ENCODE data around the gene IRS2. TPM values are rescaled to one million over a fixed set of nuclear protein-coding genes. Genes with fewer than 3 reads are reported as not detected.

Gene IRS2
- total RNA-seq, 1 donor from 2014 or later, result 2.6 TPM

GRCh38 chr13:109761695-109762094 is 24.7 kb downstream of the IRS2 start:
- no peaks in the 10 kb centered on the region for H3K27me3 ChIP-seq (ENCODE audit: control insufficient read depth in 3 of 3, insufficient read depth in 3 of 3, low read length in 3 of 3)
- peaks cover 9 to 30% (median 21%) of the 10 kb centered on the region in 3 donors for H3K4me1 ChIP-seq (ENCODE audit: control insufficient read depth in 3 of 3, insufficient read depth in 3 of 3, low read length in 3 of 3)
- no peaks in the 10 kb centered on the region for H3K9me3 ChIP-seq (ENCODE audit: control insufficient read depth in 3 of 3, low read length in 3 of 3)
- H3K27ac ChIP-seq (ENCODE audit: low read depth, low read length), result no peak overlapping the region
- no peak overlapping the region for H3K9ac ChIP-seq (ENCODE audit: low read depth in 1 of 3, low read length in 3 of 3)
- peaks cover 0 to 2% (median 0%) of the 10 kb centered on the region in 3 donors for H3K36me3 ChIP-seq (ENCODE audit: control insufficient read depth in 3 of 3, insufficient read depth in 3 of 3, low read length in 3 of 3)
- no peak overlapping the region for H3K4me3 ChIP-seq (ENCODE audit: low read length in 3 of 3)

DNA sequence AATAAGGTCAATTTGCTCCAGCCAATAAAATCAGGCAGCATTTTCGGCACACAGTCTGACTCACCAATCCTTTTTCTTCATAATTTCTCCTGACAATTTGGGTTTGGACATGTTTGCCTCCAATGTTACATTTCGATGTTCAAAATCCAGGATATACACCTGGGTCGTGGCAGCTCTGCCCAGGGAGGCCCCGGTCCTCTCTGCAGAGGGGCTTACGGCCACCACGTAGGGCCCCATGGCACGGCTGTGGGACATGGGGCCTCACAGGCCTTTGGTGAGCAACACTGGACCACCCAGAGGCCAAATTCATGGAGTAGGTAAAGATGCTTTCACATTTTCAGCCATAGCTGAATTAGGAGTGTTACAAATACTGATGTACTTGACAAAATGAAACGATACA is 25.4 kb downstream of the IRS2 start:
- no peak overlapping the region for H3K9ac ChIP-seq (ENCODE audit: low read depth in 1 of 3, low read length in 3 of 3)
- peaks cover 10 to 32% (median 23%) of the 10 kb centered on the region in 3 donors for H3K4me1 ChIP-seq (ENCODE audit: control insufficient read depth in 3 of 3, insufficient read depth in 3 of 3, low read length in 3 of 3)
- H3K27ac ChIP-seq (ENCODE audit: low read depth, low read length), result no peak overlapping the region
- no peaks in the 10 kb centered on the region for H3K9me3 ChIP-seq (ENCODE audit: control insufficient read depth in 3 of 3, low read length in 3 of 3)
- no peaks in the 10 kb centered on the region for H3K27me3 ChIP-seq (ENCODE audit: control insufficient read depth in 3 of 3, insufficient read depth in 3 of 3, low read length in 3 of 3)
- H3K36me3 ChIP-seq (ENCODE audit: control insufficient read depth in 3 of 3, insufficient read depth in 3 of 3, low read length in 3 of 3), result peaks cover 0 to 3% (median under 1%) of the 10 kb centered on the region in 3 donors
- H3K4me3 ChIP-seq (ENCODE audit: low read length in 3 of 3), result no peak overlapping the region

DNA sequence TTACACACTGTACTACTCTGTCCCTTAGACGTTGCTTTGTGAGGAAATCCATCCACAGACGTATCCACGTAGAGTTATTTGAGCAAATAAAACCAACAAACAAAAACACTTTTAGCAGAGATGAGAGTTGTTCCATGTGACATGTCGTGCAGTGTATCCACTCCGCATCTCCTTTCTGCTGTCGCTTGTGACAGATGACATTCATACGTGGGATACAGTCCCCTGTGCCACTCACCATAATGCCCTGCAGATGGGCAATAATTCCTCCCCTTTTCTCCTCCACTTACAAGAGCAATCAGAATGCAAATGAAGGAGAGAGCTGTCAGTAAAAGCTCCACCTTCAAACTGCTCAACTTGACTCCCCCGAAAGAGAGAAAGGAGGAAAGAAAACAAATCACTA is 26.0 kb downstream of the IRS2 start:
- peaks cover 10 to 30% (median 26%) of the 10 kb centered on the region in 3 donors for H3K4me1 ChIP-seq (ENCODE audit: control insufficient read depth in 3 of 3, insufficient read depth in 3 of 3, low read length in 3 of 3)
- H3K27ac ChIP-seq (ENCODE audit: low read depth, low read length), result no peak overlapping the region
- peaks cover 4 to 8% (median 6%) of the 10 kb centered on the region in 3 donors for H3K36me3 ChIP-seq (ENCODE audit: control insufficient read depth in 3 of 3, insufficient read depth in 3 of 3, low read length in 3 of 3)
- no peak overlapping the region for H3K9ac ChIP-seq (ENCODE audit: low read depth in 1 of 3, low read length in 3 of 3)
- no peaks in the 10 kb centered on the region for H3K9me3 ChIP-seq (ENCODE audit: control insufficient read depth in 3 of 3, low read length in 3 of 3)
- H3K27me3 ChIP-seq (ENCODE audit: control insufficient read depth in 3 of 3, insufficient read depth in 3 of 3, low read length in 3 of 3), result no peaks in the 10 kb centered on the region
- no peak overlapping the region for H3K4me3 ChIP-seq (ENCODE audit: low read length in 3 of 3)

GRCh38 chr13:109759609-109760008 is 26.8 kb downstream of the IRS2 start:
- H3K9ac ChIP-seq (ENCODE audit: low read depth in 1 of 3, low read length in 3 of 3), result no peak overlapping the region
- H3K4me3 ChIP-seq (ENCODE audit: low read length in 3 of 3), result no peak overlapping the region
- no peaks in the 10 kb centered on the region for H3K9me3 ChIP-seq (ENCODE audit: control insufficient read depth in 3 of 3, low read length in 3 of 3)
- H3K27me3 ChIP-seq (ENCODE audit: control insufficient read depth in 3 of 3, insufficient read depth in 3 of 3, low read length in 3 of 3), result no peaks in the 10 kb centered on the region
- H3K36me3 ChIP-seq (ENCODE audit: control insufficient read depth in 3 of 3, insufficient read depth in 3 of 3, low read length in 3 of 3), result peaks cover 4 to 11% (median 9%) of the 10 kb centered on the region in 3 donors
- peaks cover 6 to 22% (median 18%) of the 10 kb centered on the region in 3 donors for H3K4me1 ChIP-seq (ENCODE audit: control insufficient read depth in 3 of 3, insufficient read depth in 3 of 3, low read length in 3 of 3)
- no peak overlapping the region for H3K27ac ChIP-seq (ENCODE audit: low read depth, low read length)

DNA sequence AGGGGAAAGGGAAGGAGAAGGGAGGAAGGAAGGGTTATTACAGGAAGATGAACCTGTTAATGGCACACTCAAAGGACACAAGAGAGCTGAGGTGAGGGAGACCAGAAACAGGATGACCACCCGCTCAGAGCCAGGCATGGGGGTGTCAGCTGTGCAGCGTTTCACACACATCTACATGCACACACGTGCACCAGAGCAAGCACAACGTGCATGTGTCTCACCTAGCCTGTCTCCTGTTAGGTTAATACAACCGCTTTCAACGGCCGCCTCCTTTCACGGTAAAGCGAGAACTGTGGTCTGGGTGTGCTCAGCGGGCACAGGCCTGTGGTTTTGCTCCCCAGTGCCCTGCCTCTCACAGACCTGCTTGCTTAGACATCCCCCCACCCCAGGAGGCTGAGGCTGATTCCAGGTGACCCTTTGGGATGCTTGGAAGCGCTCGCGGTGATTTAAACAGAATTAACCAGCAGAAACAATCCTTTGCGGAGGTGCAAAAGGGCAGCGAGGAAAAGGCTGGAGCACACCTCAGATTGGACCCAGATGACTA is 27.4 kb downstream of the IRS2 start:
- H3K36me3 ChIP-seq (ENCODE audit: control insufficient read depth in 3 of 3, insufficient read depth in 3 of 3, low read length in 3 of 3), result peaks cover 4 to 11% (median 9%) of the 10 kb centered on the region in 3 donors
- peaks cover 6 to 22% (median 15%) of the 10 kb centered on the region in 3 donors for H3K4me1 ChIP-seq (ENCODE audit: control insufficient read depth in 3 of 3, insufficient read depth in 3 of 3, low read length in 3 of 3)
- H3K27me3 ChIP-seq (ENCODE audit: control insufficient read depth in 3 of 3, insufficient read depth in 3 of 3, low read length in 3 of 3), result no peaks in the 10 kb centered on the region
- H3K27ac ChIP-seq (ENCODE audit: low read depth, low read length), result no peak overlapping the region
- H3K9ac ChIP-seq (ENCODE audit: low read depth in 1 of 3, low read length in 3 of 3), result no peak overlapping the region
- H3K9me3 ChIP-seq (ENCODE audit: control insufficient read depth in 3 of 3, low read length in 3 of 3), result no peaks in the 10 kb centered on the region
- H3K4me3 ChIP-seq (ENCODE audit: low read length in 3 of 3), result no peak overlapping the region

- no peak overlapping the region for H3K4me3 ChIP-seq (ENCODE audit: low read length in 3 of 3)
- no peaks in the 10 kb centered on the region for H3K9me3 ChIP-seq (ENCODE audit: control insufficient read depth in 3 of 3, low read length in 3 of 3)
- peak overlapping the region in 1 of 3 donors; percentile 45 for H3K9ac ChIP-seq (ENCODE audit: low read depth in 1 of 3, low read length in 3 of 3)
- H3K27ac ChIP-seq (ENCODE audit: low read depth, low read length), result peak overlapping the region; percentile 31
- H3K36me3 ChIP-seq (ENCODE audit: control insufficient read depth in 3 of 3, insufficient read depth in 3 of 3, low read length in 3 of 3), result peaks cover 7 to 15% (median 15%) of the 10 kb centered on the region in 3 donors
- H3K4me1 ChIP-seq (ENCODE audit: control insufficient read depth in 3 of 3, insufficient read depth in 3 of 3, low read length in 3 of 3), result peaks cover 6 to 17% (median 15%) of the 10 kb centered on the region in 3 donors
- H3K27me3 ChIP-seq (ENCODE audit: control insufficient read depth in 3 of 3, insufficient read depth in 3 of 3, low read length in 3 of 3), result no peaks in the 10 kb centered on the region
Observed at GRCh38 chr13:109756778-109757177, 29.6 kb downstream of the IRS2 start.

DNA sequence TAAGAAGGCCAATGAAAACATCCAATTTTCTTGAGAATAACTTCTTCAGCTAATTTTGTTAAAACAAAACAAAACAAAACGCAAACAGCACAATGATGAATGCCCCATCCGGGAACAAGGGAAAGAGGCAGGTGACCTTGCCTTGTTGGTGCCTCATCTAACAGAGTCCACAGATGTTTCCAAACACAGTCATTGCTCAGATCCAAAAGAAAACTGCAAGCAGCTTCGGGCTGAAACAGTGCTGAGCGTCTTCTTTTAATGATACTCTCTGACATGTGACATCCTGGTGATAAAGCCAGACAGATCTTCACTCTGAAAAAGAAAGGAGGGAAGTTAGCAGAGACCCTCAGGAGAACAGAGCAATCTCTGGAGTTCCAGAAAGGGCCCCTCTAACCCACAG is 30.4 kb downstream of the IRS2 start:
- Histone ChIP-seq H3K36me3 (ENCODE audit: control insufficient read depth in 3 of 3, insufficient read depth in 3 of 3, low read length in 3 of 3) (peaks cover 7 to 15% (median 15%) of the 10 kb centered on the region in 3 donors), H3K27me3 (ENCODE audit: control insufficient read depth in 3 of 3, insufficient read depth in 3 of 3, low read length in 3 of 3) (no peaks in the 10 kb centered on the region), H3K4me3 (ENCODE audit: low read length in 3 of 3) (no peak overlapping the region), H3K9me3 (ENCODE audit: control insufficient read depth in 3 of 3, low read length in 3 of 3) (no peaks in the 10 kb centered on the region), H3K9ac (ENCODE audit: low read depth in 1 of 3, low read length in 3 of 3) (no peak overlapping the region), H3K27ac (ENCODE audit: low read depth, low read length) (no peak overlapping the region), H3K4me1 (ENCODE audit: control insufficient read depth in 3 of 3, insufficient read depth in 3 of 3, low read length in 3 of 3) (peaks cover 6 to 15% (median 15%) of the 10 kb centered on the region in 3 donors)

- H3K27me3 ChIP-seq (ENCODE audit: control insufficient read depth in 3 of 3, insufficient read depth in 3 of 3, low read length in 3 of 3), result no peaks in the 10 kb centered on the region
- H3K9ac ChIP-seq (ENCODE audit: low read depth in 1 of 3, low read length in 3 of 3), result no peak overlapping the region
- H3K27ac ChIP-seq (ENCODE audit: low read depth, low read length), result no peak overlapping the region
- H3K36me3 ChIP-seq (ENCODE audit: control insufficient read depth in 3 of 3, insufficient read depth in 3 of 3, low read length in 3 of 3), result peaks cover 7 to 15% (median 15%) of the 10 kb centered on the region in 3 donors
- peaks cover 6 to 13% (median 11%) of the 10 kb centered on the region in 3 donors for H3K4me1 ChIP-seq (ENCODE audit: control insufficient read depth in 3 of 3, insufficient read depth in 3 of 3, low read length in 3 of 3)
- H3K4me3 ChIP-seq (ENCODE audit: low read length in 3 of 3), result no peak overlapping the region
- H3K9me3 ChIP-seq (ENCODE audit: control insufficient read depth in 3 of 3, low read length in 3 of 3), result no peaks in the 10 kb centered on the region
Observed at GRCh38 chr13:109755551-109755950, 30.8 kb downstream of the IRS2 start.

DNA sequence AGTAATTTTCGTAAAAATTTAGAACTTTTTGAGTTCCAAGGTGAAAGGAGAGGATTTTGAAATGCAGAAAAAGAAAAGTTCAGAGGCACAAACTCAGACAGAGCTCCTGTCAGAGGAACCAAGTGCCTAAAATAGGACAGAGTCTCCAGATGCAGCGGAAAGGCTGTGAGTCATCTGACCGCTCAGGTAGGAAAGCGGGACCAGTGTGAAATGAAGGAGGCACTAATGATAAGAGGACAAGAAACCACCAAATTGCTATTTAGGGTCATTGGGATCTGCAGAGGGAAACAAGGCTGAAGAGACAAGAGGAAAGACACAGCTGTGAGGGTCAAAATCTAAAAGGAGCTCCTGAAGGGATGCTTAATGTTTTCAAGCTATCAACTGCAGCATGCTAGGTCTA is 34.9 kb downstream of the IRS2 start:
- H3K36me3 ChIP-seq (ENCODE audit: control insufficient read depth in 3 of 3, insufficient read depth in 3 of 3, low read length in 3 of 3), result peaks cover 7 to 15% (median 13%) of the 10 kb centered on the region in 3 donors
- no peaks in the 10 kb centered on the region for H3K27me3 ChIP-seq (ENCODE audit: control insufficient read depth in 3 of 3, insufficient read depth in 3 of 3, low read length in 3 of 3)
- no peaks in the 10 kb centered on the region for H3K9me3 ChIP-seq (ENCODE audit: control insufficient read depth in 3 of 3, low read length in 3 of 3)
- peaks cover 2 to 3% (median 2%) of the 10 kb centered on the region in 3 donors for H3K4me1 ChIP-seq (ENCODE audit: control insufficient read depth in 3 of 3, insufficient read depth in 3 of 3, low read length in 3 of 3)
- no peak overlapping the region for H3K9ac ChIP-seq (ENCODE audit: low read depth in 1 of 3, low read length in 3 of 3)
- no peak overlapping the region for H3K4me3 ChIP-seq (ENCODE audit: low read length in 3 of 3)
- H3K27ac ChIP-seq (ENCODE audit: low read depth, low read length), result no peak overlapping the region

GRCh38 chr13:109750221-109750775 is 36.1 kb downstream of the IRS2 start:
- Histone ChIP-seq H3K27ac (ENCODE audit: low read depth, low read length) (no peak overlapping the region), H3K4me3 (ENCODE audit: low read length in 3 of 3) (no peak overlapping the region), H3K4me1 (ENCODE audit: control insufficient read depth in 3 of 3, insufficient read depth in 3 of 3, low read length in 3 of 3) (no peaks in the 10 kb centered on the region), H3K9me3 (ENCODE audit: control insufficient read depth in 3 of 3, low read length in 3 of 3) (no peaks in the 10 kb centered on the region), H3K27me3 (ENCODE audit: control insufficient read depth in 3 of 3, insufficient read depth in 3 of 3, low read length in 3 of 3) (no peaks in the 10 kb centered on the region), H3K9ac (ENCODE audit: low read depth in 1 of 3, low read length in 3 of 3) (no peak overlapping the region), H3K36me3 (ENCODE audit: control insufficient read depth in 3 of 3, insufficient read depth in 3 of 3, low read length in 3 of 3) (peaks cover 3 to 8% (median 5%) of the 10 kb centered on the region in 3 donors)
